Chondrocyte (in vitro differentiated cells): Measurements from ENCODE around the gene RAP2A. TPM values are rescaled to one million over a fixed set of nuclear protein-coding genes. Genes with fewer than 3 reads are reported as not detected.

Experiments used
- DNase-seq: peaks from one replicate; pipeline ENCODE4 v3.0.0; 2021; ENCODE audit warnings: mixed read lengths, low spot score
- H3K27ac Mint-ChIP-seq: one replicate; pipeline ENCODE4 v1.8.0; 2021; ENCODE audit warnings: mild to moderate bottlenecking, moderate library complexity, mixed read lengths; ENCODE audit not compliant: unreplicated experiment
- H3K27me3 Mint-ChIP-seq: 2 replicates; pipeline ENCODE4 v1.8.0; 2021; ENCODE audit warnings: low read depth, mixed read lengths
- H3K36me3 Mint-ChIP-seq: 2 replicates; pipeline ENCODE4 v1.8.0; 2021; ENCODE audit warnings: low read depth, mixed read lengths
- H3K4me1 Mint-ChIP-seq: 2 replicates; pipeline ENCODE4 v1.8.0; 2021; ENCODE audit warnings: low read depth, mild to moderate bottlenecking, mixed read lengths
- H3K4me3 Mint-ChIP-seq: one replicate; pipeline ENCODE4 v1.8.0; 2021; ENCODE audit warnings: mild to moderate bottlenecking, moderate library complexity, mixed read lengths; ENCODE audit not compliant: unreplicated experiment
- H3K9me3 Mint-ChIP-seq: 2 replicates; pipeline ENCODE4 v1.8.0; 2021; ENCODE audit warnings: low read depth, mixed read lengths
- CTCF ChIP-seq: fragments of 200-600 bp; sonication (generic); IDR thresholded peaks from 2 replicates; pipeline ENCODE4 v1.5.0; 2021; ENCODE audit warnings: antibody characterized with exemption, mild to moderate bottlenecking, moderate library complexity
- total RNA-seq: library from RNA; stranded (reverse); gene quantifications from 3 replicates; pipeline ENCODE4 v1.2.1, GENCODE V29; 2021

RAP2A gene
- total RNA-seq, 1 donor from 2014 or later = 48.0 TPM

- no peak for TF ChIP-seq CTCF
- Mint-ChIP-seq H3K9me3 (peaks cover 2% of the 10 kb centered on the region), H3K27ac (no peak overlapping the region), H3K4me1 (peaks cover 16% of the 10 kb centered on the region), H3K36me3 (peaks cover 10% of the 10 kb centered on the region), H3K27me3 (no peaks in the 10 kb centered on the region), H3K4me3 (no peak overlapping the region)
- DNase-seq = no peak
Measured at GRCh38 chr13:97448503-97449251, 14.7 kb downstream of the RAP2A start.

GRCh38 chr13:97454699-97455098 is 20.7 kb downstream of the RAP2A start:
- Mint-ChIP-seq H3K36me3 (peaks cover 14% of the 10 kb centered on the region), H3K27ac (no peak overlapping the region), H3K4me3 (no peak overlapping the region), H3K9me3 (peaks cover 14% of the 10 kb centered on the region), H3K27me3 (no peaks in the 10 kb centered on the region), H3K4me1 (peaks cover 12% of the 10 kb centered on the region)
- TF ChIP-seq CTCF = no peak
- no peak for DNase-seq

GRCh38 chr13:97456047-97456446 is 22.1 kb downstream of the RAP2A start:
- no peak for TF ChIP-seq CTCF
- H3K4me3 Mint-ChIP-seq = no peak overlapping the region
- peaks cover 14% of the 10 kb centered on the region for H3K9me3 Mint-ChIP-seq
- H3K4me1 Mint-ChIP-seq = peaks cover 21% of the 10 kb centered on the region
- no peak for DNase-seq
- H3K36me3 Mint-ChIP-seq = peaks cover 14% of the 10 kb centered on the region
- H3K27ac Mint-ChIP-seq = no peak overlapping the region
- H3K27me3 Mint-ChIP-seq = no peaks in the 10 kb centered on the region

GRCh38 chr13:97459215-97459777 is 25.3 kb downstream of the RAP2A start:
- H3K27me3 Mint-ChIP-seq = no peaks in the 10 kb centered on the region
- peaks cover 11% of the 10 kb centered on the region for H3K36me3 Mint-ChIP-seq
- H3K9me3 Mint-ChIP-seq = peaks cover 9% of the 10 kb centered on the region
- H3K4me1 Mint-ChIP-seq = peaks cover 24% of the 10 kb centered on the region
- no peak overlapping the region for H3K4me3 Mint-ChIP-seq
- no peak for TF ChIP-seq CTCF
- DNase-seq = no peak
- H3K27ac Mint-ChIP-seq = peak overlapping the region; percentile 43

GRCh38 chr13:97460004-97460775 is 26.2 kb downstream of the RAP2A start:
- no peaks in the 10 kb centered on the region for H3K27me3 Mint-ChIP-seq
- no peak overlapping the region for H3K27ac Mint-ChIP-seq
- TF ChIP-seq CTCF = no peak
- H3K36me3 Mint-ChIP-seq = peaks cover 7% of the 10 kb centered on the region
- peaks cover 33% of the 10 kb centered on the region for H3K4me1 Mint-ChIP-seq
- no peak overlapping the region for H3K4me3 Mint-ChIP-seq
- DNase-seq = no peak
- H3K9me3 Mint-ChIP-seq = peaks cover 4% of the 10 kb centered on the region
